ENCODE measurements around the gene CDKN2B-AS1. TPM values are rescaled to one million over a fixed set of nuclear protein-coding genes. Genes with fewer than 3 reads are reported as not detected.

The CDKN2B-AS1 gene
- polyA plus RNA-seq, 1 donor (not counting 4 experiments of a cell fraction or from before 2014, with no cell fraction given), result 1.1 TPM

GRCh38 chr9:21995666-21996398 is 1.2 kb downstream of the CDKN2B-AS1 start:
- H3K4me3 ChIP-seq (ENCODE audit: control insufficient read depth in 2 of 3, extremely low read depth in 1 of 3, insufficient read depth in 2 of 3, low read depth in 1 of 3, low read length in 3 of 3), result peak overlapping the region; percentile 84 to 96 (median 91)
- H3K9ac ChIP-seq (ENCODE audit: control insufficient read depth, extremely low read depth, insufficient read depth, low read length), result peak overlapping the region; percentile 92
- peaks cover 22% of the 10 kb centered on the region for H3K4me1 ChIP-seq (ENCODE audit: control insufficient read depth, extremely low read depth, insufficient read depth, low read length)
- DNase-seq (ENCODE audit: low read depth, low spot score) (no peak), FAIRE-seq (no peak)
- no peaks in the 10 kb centered on the region for H3K9me3 ChIP-seq (ENCODE audit: control insufficient read depth, low read depth, low read length)
- peak overlapping the region; percentile 88 for H3K27ac ChIP-seq (ENCODE audit: control insufficient read depth, insufficient read depth, low read length)
- H2AFZ ChIP-seq (ENCODE audit: control insufficient read depth, low read length), result peak overlapping the region; percentile 100
- H3K9me1 ChIP-seq (ENCODE audit: control insufficient read depth, extremely low read depth, insufficient read depth, low read length), result no peaks in the 10 kb centered on the region
- peaks cover 27% of the 10 kb centered on the region for H3K79me2 ChIP-seq (ENCODE audit: control insufficient read depth, insufficient read depth, low read length)
- dilution Hi-C loops (cut with MboI; ENCODE audit: extremely low pct_ligation_motif_present, low sequenced_read_pairs), result no loop called here
- H3K4me2 ChIP-seq (ENCODE audit: control insufficient read depth, extremely low read depth, insufficient read depth, low read depth, low read length), result peak overlapping the region; percentile 82
- H3K36me3 ChIP-seq (ENCODE audit: control insufficient read depth in 2 of 2, extremely low read depth in 1 of 2, insufficient read depth in 2 of 2, low read length in 2 of 2), result no peaks in the 10 kb centered on the region
- H3K27me3 ChIP-seq (ENCODE audit: control insufficient read depth, extremely low read depth, insufficient read depth, low read length), result no peaks in the 10 kb centered on the region
- TF ChIP-seq CTCF (optimal IDR thresholded peaks at IDR 0.05 in 1 of 3, IDR thresholded peaks at IDR 0.05 in 1 of 3, conservative IDR thresholded peaks at IDR 0.05 in 1 of 3; ENCODE audit: extremely low read depth in 1 of 3, insufficient read depth in 2 of 3, low read length in 3 of 3) (peak; percentile 11 to 39 (median 25)), EZH2 (IDR thresholded peaks at IDR 0.05; ENCODE audit: low read length) (no peak)
- H4K20me1 ChIP-seq (ENCODE audit: control insufficient read depth, extremely low read depth, insufficient read depth, low read length), result no peaks in the 10 kb centered on the region

GRCh38 chr9:21996438-21996837 is 1.8 kb downstream of the CDKN2B-AS1 start:
- no peak overlapping the region for H3K4me3 ChIP-seq (ENCODE audit: control insufficient read depth in 2 of 3, extremely low read depth in 1 of 3, insufficient read depth in 2 of 3, low read depth in 1 of 3, low read length in 3 of 3)
- no peak for FAIRE-seq

More at GRCh38 chr9:21996438-21996837, 1.8 kb downstream of the CDKN2B-AS1 start:
- no peak for DNase-seq (ENCODE audit: low read depth, low spot score)
- Histone ChIP-seq H3K4me2 (ENCODE audit: control insufficient read depth, extremely low read depth, insufficient read depth, low read depth, low read length) (peak overlapping the region; percentile 82), H3K27ac (ENCODE audit: control insufficient read depth, insufficient read depth, low read length) (no peak overlapping the region), H3K4me1 (ENCODE audit: control insufficient read depth, extremely low read depth, insufficient read depth, low read length) (peaks cover 22% of the 10 kb centered on the region), H3K36me3 (ENCODE audit: control insufficient read depth in 2 of 2, extremely low read depth in 1 of 2, insufficient read depth in 2 of 2, low read length in 2 of 2) (no peaks in the 10 kb centered on the region), H3K9me3 (ENCODE audit: control insufficient read depth, low read depth, low read length) (no peaks in the 10 kb centered on the region), H2AFZ (ENCODE audit: control insufficient read depth, low read length) (no peak overlapping the region), H4K20me1 (ENCODE audit: control insufficient read depth, extremely low read depth, insufficient read depth, low read length) (no peaks in the 10 kb centered on the region), H3K9me1 (ENCODE audit: control insufficient read depth, extremely low read depth, insufficient read depth, low read length) (no peaks in the 10 kb centered on the region), H3K27me3 (ENCODE audit: control insufficient read depth, extremely low read depth, insufficient read depth, low read length) (no peaks in the 10 kb centered on the region), H3K9ac (ENCODE audit: control insufficient read depth, extremely low read depth, insufficient read depth, low read length) (no peak overlapping the region), H3K79me2 (ENCODE audit: control insufficient read depth, insufficient read depth, low read length) (peaks cover 24% of the 10 kb centered on the region)
- TF ChIP-seq CTCF (optimal IDR thresholded peaks at IDR 0.05 in 1 of 3, IDR thresholded peaks at IDR 0.05 in 1 of 3, conservative IDR thresholded peaks at IDR 0.05 in 1 of 3; ENCODE audit: extremely low read depth in 1 of 3, insufficient read depth in 2 of 3, low read length in 3 of 3) (no peak), EZH2 (IDR thresholded peaks at IDR 0.05; ENCODE audit: low read length) (no peak)
- dilution Hi-C loops (cut with MboI; ENCODE audit: extremely low pct_ligation_motif_present, low sequenced_read_pairs), result no loop called here

Measured in keratinocyte (primary cell).